ENCODE measurements around the gene GC. TPM values are rescaled to one million over a fixed set of nuclear protein-coding genes. Genes with fewer than 3 reads are reported as not detected.

GC gene
- total RNA-seq, 2 experiments from 2014 or later, result not detected

Other genes starting within 250 kb of the GC start
- not detected for gene NPFFR2, start 247.9 kb upstream of the GC start, total RNA-seq